ENCODE measurements around the gene CALCB.
"Not testable (repeated sequence)": the region's sequence is repeated elsewhere in the genome, so short reads cannot be mapped to it uniquely, and the experiment has no call there.

CALCB gene

DNA sequence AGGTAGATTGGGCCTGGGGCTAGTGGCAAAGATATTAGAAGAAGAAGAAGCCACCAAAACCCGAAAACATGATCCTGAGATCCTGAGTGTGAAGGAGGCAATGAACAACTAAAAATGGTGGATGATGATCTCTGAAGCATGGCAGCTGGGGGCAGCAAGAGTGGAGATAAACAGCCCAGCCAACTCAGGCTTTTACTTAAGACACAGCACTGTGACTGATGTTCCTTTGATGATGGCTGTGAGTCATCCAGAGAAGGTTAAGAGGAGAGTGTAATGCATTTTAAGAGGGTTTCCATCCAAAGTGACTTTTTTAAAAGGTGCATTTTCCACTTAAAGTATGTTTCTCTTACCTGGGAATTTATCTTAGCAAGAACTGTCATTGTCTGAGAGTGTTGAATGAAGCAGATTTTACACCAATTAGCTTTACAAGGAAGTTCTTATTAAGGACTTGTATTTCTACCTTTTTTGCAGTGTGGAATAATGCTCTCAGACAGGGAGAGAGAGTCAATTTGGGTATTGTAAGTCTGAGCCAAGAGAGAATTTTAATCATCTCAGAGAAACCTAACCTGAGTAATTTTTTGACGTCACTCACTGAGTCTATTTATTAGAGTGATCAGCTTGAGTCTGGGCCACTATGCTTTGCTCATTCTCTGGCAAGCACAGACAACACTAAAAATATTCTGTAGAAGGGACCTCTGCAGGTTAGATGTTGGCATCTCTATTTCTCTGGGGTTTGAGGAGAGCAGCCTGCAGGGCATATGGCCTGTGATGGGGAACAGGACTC lies 14.1 kb upstream of the CALCB start:
- Mint-ChIP-seq H3K4me1 (no peaks in the 10 kb centered on the region), H3K27me3 (peaks cover 43% of the 10 kb centered on the region), H3K36me3 (no peaks in the 10 kb centered on the region), H3K4me3 (no peak overlapping the region), H3K9me3 (no peaks in the 10 kb centered on the region), H3K27ac (no peak overlapping the region)
- ATAC-seq = no peak

DNA sequence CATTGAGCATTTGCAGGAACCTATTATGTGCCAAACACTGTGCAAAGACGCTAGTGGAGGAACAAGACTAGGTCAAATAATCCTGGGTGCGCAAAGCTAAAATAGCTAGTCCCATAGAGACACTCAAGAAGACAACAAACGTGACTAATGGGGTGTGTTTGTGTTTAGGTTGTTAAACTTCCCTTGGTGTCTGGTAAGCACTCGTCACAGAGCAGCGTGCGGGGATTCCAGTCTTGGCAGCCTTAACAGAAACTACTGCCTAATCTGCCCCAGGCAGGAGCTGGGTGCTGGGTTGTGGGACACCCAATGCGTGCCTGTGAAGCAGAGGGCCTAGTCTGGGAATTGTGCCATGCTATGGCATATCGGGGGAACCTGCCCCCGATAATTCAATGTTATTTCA lies 10.8 kb upstream of the CALCB start:
- Mint-ChIP-seq H3K4me1 (no peaks in the 10 kb centered on the region), H3K27me3 (peaks cover 44% of the 10 kb centered on the region), H3K4me3 (no peak overlapping the region), H3K9me3 (no peaks in the 10 kb centered on the region), H3K27ac (no peak overlapping the region), H3K36me3 (no peaks in the 10 kb centered on the region)
- ATAC-seq = no peak

DNA sequence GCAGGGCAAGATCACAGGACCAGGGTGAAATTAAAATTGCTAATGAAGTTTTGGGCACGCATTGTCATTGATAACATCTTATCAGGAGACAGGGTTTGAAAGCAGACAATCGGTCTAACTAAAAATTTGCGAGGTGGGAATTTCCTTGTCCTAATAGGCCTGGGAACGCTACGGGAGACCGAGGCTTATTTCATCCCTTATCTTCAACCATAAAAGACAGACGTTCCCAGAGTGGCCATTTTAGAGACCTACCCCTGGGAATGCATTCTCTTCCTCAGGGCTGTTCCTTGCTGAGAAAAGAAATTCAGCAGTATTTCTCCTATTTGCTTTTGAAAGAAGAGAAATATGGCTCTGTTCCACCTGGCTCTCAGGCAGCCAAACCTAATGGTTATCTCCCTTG lies 3.6 kb upstream of the CALCB start:
- peaks cover 16% of the 10 kb centered on the region for H3K4me1 Mint-ChIP-seq
- H3K9me3 Mint-ChIP-seq, H3K36me3 Mint-ChIP-seq: not testable (repeated sequence)

DNA sequence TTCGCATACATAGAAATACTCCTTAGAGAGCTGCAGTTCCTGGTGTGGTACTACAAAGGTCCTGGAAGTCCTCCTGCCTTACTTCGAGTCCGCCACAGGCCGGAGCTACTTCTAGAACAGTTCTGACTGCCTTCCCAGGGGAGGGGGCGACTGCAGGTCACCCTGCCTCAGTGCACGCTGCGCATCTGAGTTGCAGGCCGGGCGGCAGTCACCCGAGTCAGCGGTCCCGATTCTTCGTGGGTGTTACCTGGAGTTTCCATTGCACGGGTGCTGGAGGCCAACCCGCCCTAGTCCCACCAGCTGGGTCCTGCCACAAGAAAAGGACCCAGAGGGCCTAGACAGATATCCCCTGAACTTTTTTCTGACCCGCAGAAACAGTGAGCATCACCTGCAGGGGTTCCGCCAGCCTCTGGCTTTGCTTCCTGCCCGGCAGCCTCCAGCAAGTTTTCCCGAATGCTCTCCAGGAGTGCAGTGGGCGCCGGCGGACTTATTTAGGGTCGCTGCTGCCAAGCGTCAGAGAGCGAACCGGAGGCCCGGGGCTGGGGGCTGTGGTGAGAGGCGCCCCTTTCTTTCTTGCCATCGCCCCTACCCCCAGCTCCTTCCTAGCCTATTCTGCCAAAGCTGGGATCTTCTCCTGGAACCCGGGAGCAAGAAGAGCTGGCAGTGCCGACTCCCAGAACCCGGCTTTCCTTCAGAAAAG lies 1.7 kb upstream of the CALCB start:
- ATAC-seq = no peak
- peaks cover 19% of the 10 kb centered on the region for H3K4me1 Mint-ChIP-seq
- no peak overlapping the region for H3K4me3 Mint-ChIP-seq
- H3K27ac Mint-ChIP-seq = no peak overlapping the region
- H3K27me3 Mint-ChIP-seq = peaks cover 59% of the 10 kb centered on the region
- no peaks in the 10 kb centered on the region for H3K36me3 Mint-ChIP-seq
- H3K9me3 Mint-ChIP-seq = peaks cover 6% of the 10 kb centered on the region

More for the DNA sequence above, 3.6 kb upstream of the CALCB start:
- peaks cover 50% of the 10 kb centered on the region for H3K27me3 Mint-ChIP-seq
- ATAC-seq, H3K4me3 Mint-ChIP-seq, H3K27ac Mint-ChIP-seq: not testable (repeated sequence)

DNA sequence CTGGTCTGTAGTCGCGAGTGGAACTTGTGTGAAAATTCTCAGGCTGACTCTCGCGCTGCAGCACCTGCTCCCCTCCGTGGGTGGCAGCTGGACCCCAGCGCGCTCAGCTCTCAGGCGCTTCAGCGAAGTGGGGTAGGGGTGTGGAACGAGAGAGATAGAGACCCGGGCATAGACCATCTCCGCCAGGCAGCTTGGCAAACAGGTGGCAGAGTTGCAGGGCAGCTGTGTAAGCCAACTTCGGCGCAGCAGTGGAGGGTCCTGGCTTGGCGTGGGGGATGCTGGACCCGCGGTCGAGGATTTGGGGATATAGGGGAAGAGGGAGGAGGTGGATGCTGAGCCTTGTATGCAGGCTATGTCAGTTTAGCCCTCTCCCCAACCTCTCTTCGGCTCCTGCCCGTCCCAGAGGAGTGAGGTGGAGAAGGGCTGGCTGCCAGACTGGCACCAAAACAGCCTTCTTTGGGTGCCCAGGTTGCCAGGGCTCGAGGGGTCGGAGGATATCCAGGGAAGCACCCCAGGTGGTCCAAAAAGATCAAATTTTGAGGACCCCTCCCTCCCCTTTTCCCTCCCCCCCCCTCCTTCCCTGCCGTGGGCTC lies 746 bp upstream of the CALCB start:
- ATAC-seq = no peak
- no peak overlapping the region for H3K4me3 Mint-ChIP-seq
- peaks cover 6% of the 10 kb centered on the region for H3K9me3 Mint-ChIP-seq
- peaks cover 19% of the 10 kb centered on the region for H3K4me1 Mint-ChIP-seq
- peaks cover 60% of the 10 kb centered on the region for H3K27me3 Mint-ChIP-seq
- H3K36me3 Mint-ChIP-seq = no peaks in the 10 kb centered on the region
- no peak overlapping the region for H3K27ac Mint-ChIP-seq

DNA sequence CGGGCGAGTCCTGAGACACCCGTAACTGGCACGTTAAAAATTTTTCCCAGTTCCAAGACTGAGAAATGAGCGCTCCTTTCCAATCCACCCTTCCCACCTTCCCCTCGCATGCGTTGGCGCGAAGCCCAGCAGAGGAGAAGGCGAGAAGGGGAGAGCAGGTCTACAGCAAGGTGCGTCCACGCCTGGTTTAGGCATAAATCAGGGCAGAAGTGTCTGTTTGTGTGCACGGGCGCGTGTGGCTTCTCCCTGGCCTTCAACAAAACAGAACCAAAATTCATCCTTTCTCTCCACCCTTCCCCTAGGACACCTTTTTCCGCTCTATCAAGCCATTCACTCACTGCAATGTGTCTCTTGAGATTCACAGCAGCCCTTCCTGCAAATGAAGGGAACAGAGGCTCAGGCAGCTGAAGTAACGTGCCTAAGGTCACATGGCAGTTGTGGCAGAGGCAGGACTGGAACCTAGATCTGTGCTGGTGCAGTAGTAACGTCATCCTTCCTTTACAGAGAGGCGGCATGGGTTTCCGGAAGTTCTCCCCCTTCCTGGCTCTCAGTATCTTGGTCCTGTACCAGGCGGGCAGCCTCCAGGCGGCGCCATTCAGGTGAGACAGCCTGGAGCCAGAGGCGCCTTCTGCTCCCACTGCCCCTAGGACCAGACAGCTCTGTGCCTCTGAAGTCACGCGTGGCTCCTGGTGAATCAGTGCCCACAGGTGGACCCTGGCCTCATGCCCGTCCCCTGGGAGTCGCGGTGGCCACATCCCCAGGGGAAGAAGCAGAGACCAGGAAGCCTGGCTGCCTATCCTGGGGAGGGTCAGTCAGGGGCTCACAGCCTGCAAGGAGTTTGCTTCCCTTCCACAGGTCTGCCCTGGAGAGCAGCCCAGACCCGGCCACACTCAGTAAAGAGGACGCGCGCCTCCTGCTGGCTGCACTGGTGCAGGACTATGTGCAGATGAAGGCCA lies 1.1 kb downstream of the CALCB start:
- Mint-ChIP-seq H3K4me1 (peaks cover 19% of the 10 kb centered on the region), H3K27ac (no peak overlapping the region), H3K27me3 (peaks cover 60% of the 10 kb centered on the region), H3K4me3 (peak overlapping the region; percentile 54), H3K9me3 (no peaks in the 10 kb centered on the region), H3K36me3 (no peaks in the 10 kb centered on the region)
- ATAC-seq = peak; percentile 89

DNA sequence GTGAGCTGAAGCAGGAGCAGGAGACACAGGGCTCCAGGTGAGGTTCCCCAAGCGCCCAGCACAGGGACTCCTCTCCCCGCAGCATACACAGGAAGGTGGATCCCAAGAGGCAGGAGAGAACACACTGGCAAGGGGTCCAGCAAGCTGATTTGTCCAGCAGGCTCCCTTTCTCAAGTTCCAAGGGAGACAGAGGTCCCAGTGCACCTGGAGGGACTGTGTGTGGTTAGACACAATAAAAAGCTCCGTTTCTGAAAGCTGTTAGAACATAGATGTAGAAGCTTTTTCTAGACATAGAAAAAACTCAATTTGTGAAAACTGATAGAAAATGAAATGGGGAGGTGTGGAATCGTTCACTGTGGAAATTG lies 1.8 kb downstream of the CALCB start:
- H3K4me3 Mint-ChIP-seq = no peak overlapping the region
- no peaks in the 10 kb centered on the region for H3K9me3 Mint-ChIP-seq
- H3K36me3 Mint-ChIP-seq = no peaks in the 10 kb centered on the region
- ATAC-seq = no peak
- H3K4me1 Mint-ChIP-seq = peaks cover 19% of the 10 kb centered on the region
- no peak overlapping the region for H3K27ac Mint-ChIP-seq
- peaks cover 60% of the 10 kb centered on the region for H3K27me3 Mint-ChIP-seq

DNA sequence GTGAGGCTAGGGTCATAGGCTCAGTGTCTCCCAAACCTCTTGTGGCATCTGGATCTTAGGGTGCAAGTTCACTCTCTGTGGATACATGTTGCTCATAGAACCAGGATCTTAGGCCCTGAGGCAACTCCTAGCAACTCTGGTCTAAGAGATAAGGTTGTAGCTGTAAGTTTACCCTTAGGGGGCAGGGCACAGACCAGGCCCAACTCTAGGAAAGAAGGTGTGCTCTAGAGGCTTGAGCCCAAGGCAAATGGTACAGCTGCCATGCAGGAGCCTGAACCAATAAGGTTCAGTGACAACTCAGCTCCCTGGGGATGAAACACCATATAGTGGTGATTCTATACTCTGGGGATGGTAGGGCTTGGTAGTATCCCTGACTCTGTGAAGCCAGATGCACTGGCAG lies 17.8 kb downstream of the CALCB start:
- peaks cover 12% of the 10 kb centered on the region for H3K27me3 Mint-ChIP-seq
- H3K27ac Mint-ChIP-seq = no peak overlapping the region
- ATAC-seq = no peak
- no peaks in the 10 kb centered on the region for H3K36me3 Mint-ChIP-seq
- H3K4me1 Mint-ChIP-seq = peaks cover 19% of the 10 kb centered on the region
- H3K4me3 Mint-ChIP-seq = no peak overlapping the region
- H3K9me3 Mint-ChIP-seq = peaks cover 11% of the 10 kb centered on the region

DNA sequence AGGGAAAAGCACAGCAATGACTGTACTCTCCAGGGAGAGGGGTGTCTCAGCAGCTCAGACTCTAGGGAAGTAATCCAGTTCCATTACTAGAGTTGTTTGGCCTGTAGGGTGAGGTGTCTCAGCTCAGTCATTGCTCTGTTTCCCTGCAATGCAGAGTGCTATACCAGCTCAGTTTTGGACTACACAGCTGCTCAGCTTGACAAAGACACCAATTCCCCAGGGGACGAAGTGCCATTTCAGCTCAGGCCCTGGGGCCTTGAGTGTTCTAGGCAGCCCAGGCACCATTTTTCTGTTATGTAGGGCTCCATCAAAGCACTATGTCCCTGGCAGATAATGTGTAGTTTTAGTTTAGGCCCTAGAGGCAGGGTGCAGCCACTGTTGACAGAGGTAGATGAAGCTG lies 18.2 kb downstream of the CALCB start:
- peak; percentile 51 for ATAC-seq
- H3K9me3 Mint-ChIP-seq = peaks cover 11% of the 10 kb centered on the region
- peaks cover 19% of the 10 kb centered on the region for H3K4me1 Mint-ChIP-seq
- peaks cover 12% of the 10 kb centered on the region for H3K27me3 Mint-ChIP-seq
- H3K36me3 Mint-ChIP-seq = no peaks in the 10 kb centered on the region
- H3K27ac Mint-ChIP-seq = peak overlapping the region; percentile 34
- no peak overlapping the region for H3K4me3 Mint-ChIP-seq

DNA sequence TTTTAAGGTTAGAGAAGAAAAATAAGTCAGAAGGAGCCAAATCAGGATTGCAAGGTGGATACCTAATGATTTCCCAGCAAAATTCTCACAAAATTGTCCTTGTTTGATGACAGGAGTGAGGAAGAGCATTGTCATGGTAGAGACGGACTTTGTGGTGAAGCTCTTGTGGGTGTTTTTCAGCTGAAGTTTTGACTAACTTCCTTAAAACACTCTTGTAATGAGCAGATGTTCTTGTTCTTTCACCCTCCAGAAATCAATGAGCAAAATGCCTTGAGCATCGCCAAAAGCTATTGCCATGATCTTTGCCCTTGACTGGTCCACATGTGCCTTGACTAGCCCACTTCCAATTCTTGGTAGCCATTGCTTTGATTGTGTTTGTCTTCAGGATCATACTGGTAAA lies 20.0 kb downstream of the CALCB start:
- Mint-ChIP-seq H3K27ac (no peak overlapping the region), H3K9me3 (peaks cover 3% of the 10 kb centered on the region), H3K4me3 (no peak overlapping the region), H3K36me3 (no peaks in the 10 kb centered on the region), H3K27me3 (peaks cover 24% of the 10 kb centered on the region), H3K4me1 (peaks cover 19% of the 10 kb centered on the region)
- peak; percentile 68 for ATAC-seq

DNA sequence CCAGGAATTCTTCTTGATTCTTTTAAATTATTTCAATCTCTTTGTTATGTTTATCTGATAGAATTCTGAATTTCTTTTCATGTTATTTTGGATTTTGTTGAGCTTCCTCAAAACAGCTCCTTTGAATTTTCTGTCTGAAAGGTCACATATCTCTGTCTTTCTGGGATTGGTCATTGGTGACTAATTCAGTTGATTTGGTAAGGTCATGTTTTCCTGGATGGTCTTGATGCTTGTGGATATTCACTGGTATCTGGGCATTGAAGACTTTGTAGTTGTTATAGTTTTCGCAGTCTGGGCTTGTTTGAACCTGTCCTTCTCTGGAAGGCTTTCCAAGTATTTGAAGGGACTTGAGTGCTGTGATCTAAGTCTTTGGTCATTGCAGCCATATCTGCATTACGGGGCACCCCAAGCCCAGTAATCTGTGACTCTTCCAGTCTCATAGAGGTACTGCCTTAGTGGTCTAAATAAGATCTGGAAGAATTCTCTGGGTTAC lies 22.4 kb downstream of the CALCB start:
- H3K36me3 Mint-ChIP-seq = no peaks in the 10 kb centered on the region
- no peak overlapping the region for H3K27ac Mint-ChIP-seq
- no peaks in the 10 kb centered on the region for H3K9me3 Mint-ChIP-seq
- H3K4me1 Mint-ChIP-seq = peaks cover 19% of the 10 kb centered on the region
- no peak for ATAC-seq
- H3K4me3 Mint-ChIP-seq = no peak overlapping the region
- peaks cover 17% of the 10 kb centered on the region for H3K27me3 Mint-ChIP-seq

DNA sequence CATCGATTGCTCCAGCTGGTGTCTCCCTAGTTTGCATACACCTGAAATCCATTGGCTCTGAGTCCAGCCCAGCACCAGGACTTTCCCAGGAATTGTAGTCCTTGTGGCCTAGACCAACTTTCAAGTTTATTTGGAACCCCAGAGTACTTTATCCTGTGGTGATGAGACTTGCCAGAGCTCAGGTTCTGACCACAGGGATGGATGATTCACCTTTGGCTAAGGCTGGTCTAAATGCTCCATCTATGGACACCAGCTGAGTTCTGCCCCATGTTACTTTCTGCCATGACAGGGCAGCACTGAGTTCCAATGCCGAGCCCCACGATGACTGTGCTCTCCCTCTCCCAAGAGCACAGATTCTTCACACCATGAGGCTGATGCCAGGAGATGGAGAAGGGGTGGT lies 24.0 kb downstream of the CALCB start:
- no peak for ATAC-seq
- H3K4me1 Mint-ChIP-seq = peaks cover 12% of the 10 kb centered on the region
- peaks cover 13% of the 10 kb centered on the region for H3K27me3 Mint-ChIP-seq
- no peaks in the 10 kb centered on the region for H3K9me3 Mint-ChIP-seq
- no peak overlapping the region for H3K27ac Mint-ChIP-seq
- H3K36me3 Mint-ChIP-seq = no peaks in the 10 kb centered on the region
- H3K4me3 Mint-ChIP-seq = no peak overlapping the region

DNA sequence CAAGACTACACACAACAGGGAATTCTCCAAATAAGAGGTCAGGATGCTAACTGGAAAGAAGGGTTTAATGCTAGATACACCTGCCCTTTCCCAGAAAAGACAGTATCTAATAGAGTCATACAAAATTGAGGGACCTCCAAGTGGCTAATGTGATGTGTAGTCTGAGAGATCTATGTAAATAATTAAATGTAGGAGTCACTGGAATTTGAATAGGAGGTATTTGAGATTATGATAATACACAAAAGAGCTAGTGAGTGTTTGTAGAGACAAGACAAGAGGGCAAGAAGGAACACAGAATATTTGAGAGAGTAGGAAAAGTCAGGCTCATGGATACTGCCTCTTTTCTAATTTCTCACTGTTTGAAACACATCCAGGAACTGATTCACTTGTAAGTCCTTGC lies 25.9 kb downstream of the CALCB start:
- Mint-ChIP-seq H3K4me3 (no peak overlapping the region), H3K36me3 (no peaks in the 10 kb centered on the region), H3K4me1 (no peaks in the 10 kb centered on the region), H3K9me3 (peaks cover 6% of the 10 kb centered on the region), H3K27me3 (peaks cover 13% of the 10 kb centered on the region), H3K27ac (no peak overlapping the region)
- ATAC-seq = no peak

DNA sequence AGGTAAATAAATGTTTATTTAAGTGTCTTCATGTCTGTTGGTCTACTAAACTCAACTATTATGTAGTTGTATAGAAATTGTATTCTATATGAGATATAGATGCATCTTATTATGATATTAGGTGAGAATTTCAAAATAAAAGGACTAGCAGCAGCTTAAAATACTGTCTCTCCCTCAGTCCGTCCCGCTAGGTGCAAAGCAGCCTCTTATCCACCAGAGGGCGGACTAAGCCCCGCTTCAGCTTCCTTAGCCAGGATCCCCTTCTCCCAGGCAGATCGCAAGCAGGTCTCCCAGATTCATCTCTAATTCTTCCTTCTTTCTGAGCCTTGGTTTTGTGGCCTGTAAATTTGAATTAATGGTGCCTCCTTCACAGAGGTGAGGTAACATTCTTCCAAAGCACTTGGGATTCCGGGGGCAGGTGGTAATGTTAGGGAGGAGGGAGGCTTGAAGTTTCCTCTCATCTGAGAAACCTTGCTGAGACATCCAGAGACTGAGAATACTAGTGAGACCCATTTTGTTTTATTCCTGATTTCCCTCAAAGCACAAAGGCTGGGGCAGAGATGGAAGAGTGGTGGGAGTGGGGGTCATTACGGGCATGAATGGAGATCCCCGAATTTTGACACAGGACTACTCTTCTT lies 27.8 kb downstream of the CALCB start:
- no peaks in the 10 kb centered on the region for H3K36me3 Mint-ChIP-seq
- ATAC-seq = peak; percentile 76
- peaks cover 13% of the 10 kb centered on the region for H3K27me3 Mint-ChIP-seq
- H3K9me3 Mint-ChIP-seq = peaks cover 6% of the 10 kb centered on the region
- H3K4me1 Mint-ChIP-seq = peaks cover 6% of the 10 kb centered on the region
- no peak overlapping the region for H3K4me3 Mint-ChIP-seq
- H3K27ac Mint-ChIP-seq = no peak overlapping the region
